ENCODE measurements around the gene LAMC1.

The LAMC1 gene

GRCh38 chr1:183021405-183022201 is 1.6 kb upstream of the LAMC1 start:
- DNase-seq, result no peak

- DNase-seq, result no peak
Observed at GRCh38 chr1:183022202-183023145, 746 bp upstream of the LAMC1 start.

- DNase-seq, result peak; percentile 40
Observed at GRCh38 chr1:183023601-183024316, 539 bp downstream of the LAMC1 start.

GRCh38 chr1:183024317-183025009 is 1.2 kb downstream of the LAMC1 start:
- DNase-seq, result no peak

- DNase-seq, result no peak
Observed at GRCh38 chr1:183025010-183025337, 1.8 kb downstream of the LAMC1 start.

- DNase-seq, result no peak
Observed at GRCh38 chr1:183025782-183026774, 2.9 kb downstream of the LAMC1 start.

GRCh38 chr1:183027031-183027430 is 3.8 kb downstream of the LAMC1 start:
- DNase-seq, result no peak

GRCh38 chr1:183027791-183028190 is 4.6 kb downstream of the LAMC1 start:
- DNase-seq, result no peak

- no peak for DNase-seq
Observed at GRCh38 chr1:183029591-183030000, 6.4 kb downstream of the LAMC1 start.

GRCh38 chr1:183030053-183030452 is 6.8 kb downstream of the LAMC1 start:
- no peak for DNase-seq

GRCh38 chr1:183032122-183032921 is 9.1 kb downstream of the LAMC1 start:
- DNase-seq, result no peak

GRCh38 chr1:183033205-183033604 is 10.0 kb downstream of the LAMC1 start:
- DNase-seq, result no peak

GRCh38 chr1:183034682-183035081 is 11.5 kb downstream of the LAMC1 start:
- DNase-seq, result no peak

- no peak for DNase-seq
Observed at GRCh38 chr1:183038333-183038866, 15.2 kb downstream of the LAMC1 start.

- no peak for DNase-seq
Observed at GRCh38 chr1:183038913-183039312, 15.7 kb downstream of the LAMC1 start.

- DNase-seq, result no peak
Observed at GRCh38 chr1:183039330-183039729, 16.1 kb downstream of the LAMC1 start.

- no peak for DNase-seq
Observed at GRCh38 chr1:183039985-183040447, 16.8 kb downstream of the LAMC1 start.

GRCh38 chr1:183040547-183040971 is 17.3 kb downstream of the LAMC1 start:
- DNase-seq, result no peak

- no peak for DNase-seq
Observed at GRCh38 chr1:183043254-183043653, 20.0 kb downstream of the LAMC1 start.
